C4-2B (cell line): ENCODE data around the gene MUC5B.

Source experiments
- CTCF ChIP-seq: fragments of 450-650 bp; conservative IDR thresholded peaks from 2 replicates; pipeline ENCODE4 v1.5.1; 2017; ENCODE audit warnings: mild to moderate bottlenecking
- ZFX ChIP-seq: fragments of 450-650 bp; IDR thresholded peaks from 2 replicates; pipeline ENCODE4 v1.6.1; 2017

DNA sequence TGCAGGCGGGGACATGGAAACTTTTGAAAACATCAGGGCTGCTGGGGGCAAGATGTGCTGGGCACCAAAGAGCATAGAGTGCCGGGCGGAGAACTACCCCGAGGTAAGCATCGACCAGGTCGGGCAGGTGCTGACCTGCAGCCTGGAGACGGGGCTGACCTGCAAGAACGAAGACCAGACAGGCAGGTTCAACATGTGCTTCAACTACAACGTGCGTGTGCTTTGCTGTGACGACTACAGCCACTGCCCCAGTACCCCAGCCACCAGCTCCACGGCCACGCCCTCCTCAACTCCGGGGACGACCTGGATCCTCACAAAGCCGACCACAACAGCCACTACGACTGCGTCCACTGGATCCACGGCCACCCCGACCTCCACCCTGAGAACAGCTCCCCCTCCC is 19.4 kb downstream of the MUC5B start:
- TF ChIP-seq CTCF (no peak), ZFX (no peak)
